ENCODE results near the gene GLT1D1.

DNA sequence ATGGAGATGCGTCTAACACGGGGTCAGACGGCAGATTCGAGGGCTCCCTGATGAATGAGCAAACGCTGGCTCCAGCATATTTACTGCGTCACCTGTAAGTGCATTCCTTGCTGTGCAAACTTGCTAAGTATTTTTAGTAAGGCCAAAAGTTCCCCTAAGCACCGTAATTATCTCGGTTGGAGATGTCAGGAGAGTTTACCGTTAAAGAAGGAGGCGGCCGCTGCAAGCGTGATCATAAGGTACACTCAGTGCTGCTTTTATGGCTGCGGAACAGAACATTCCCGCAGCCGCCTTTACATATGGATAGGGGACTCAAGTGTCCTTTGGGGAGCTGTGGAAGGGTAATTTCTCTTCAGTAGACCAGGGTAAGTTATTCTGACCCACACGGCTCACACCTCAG is 175.6 kb downstream of the GLT1D1 start:
- TF ChIP-seq, protein P1, sequence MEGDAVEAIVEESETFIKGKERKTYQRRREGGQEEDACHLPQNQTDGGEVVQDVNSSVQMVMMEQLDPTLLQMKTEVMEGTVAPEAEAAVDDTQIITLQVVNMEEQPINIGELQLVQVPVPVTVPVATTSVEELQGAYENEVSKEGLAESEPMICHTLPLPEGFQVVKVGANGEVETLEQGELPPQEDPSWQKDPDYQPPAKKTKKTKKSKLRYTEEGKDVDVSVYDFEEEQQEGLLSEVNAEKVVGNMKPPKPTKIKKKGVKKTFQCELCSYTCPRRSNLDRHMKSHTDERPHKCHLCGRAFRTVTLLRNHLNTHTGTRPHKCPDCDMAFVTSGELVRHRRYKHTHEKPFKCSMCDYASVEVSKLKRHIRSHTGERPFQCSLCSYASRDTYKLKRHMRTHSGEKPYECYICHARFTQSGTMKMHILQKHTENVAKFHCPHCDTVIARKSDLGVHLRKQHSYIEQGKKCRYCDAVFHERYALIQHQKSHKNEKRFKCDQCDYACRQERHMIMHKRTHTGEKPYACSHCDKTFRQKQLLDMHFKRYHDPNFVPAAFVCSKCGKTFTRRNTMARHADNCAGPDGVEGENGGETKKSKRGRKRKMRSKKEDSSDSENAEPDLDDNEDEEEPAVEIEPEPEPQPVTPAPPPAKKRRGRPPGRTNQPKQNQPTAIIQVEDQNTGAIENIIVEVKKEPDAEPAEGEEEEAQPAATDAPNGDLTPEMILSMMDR (IDR thresholded peaks at IDR 0.05), result no peak
- no peak for TF ChIP-seq POLR2A (IDR thresholded peaks at IDR 0.05)

All from adrenal gland (tissue), 5 donors.